SK-N-SH (cell line): ENCODE data around the gene GGCX. TPM values are rescaled to one million over a fixed set of nuclear protein-coding genes. Genes with fewer than 3 reads are reported as not detected.

Experiments
- CTCF ChIA-PET: fragments of 300-600, 350-600 bp; formaldehyde crosslinking; extraction: SDS; loops from one replicate; lab custom pipeline; 2021; lab: Yijun Ruan, JAX
- POLR2A ChIA-PET: fragments of 350-600 bp; sonication (Branson Sonifier 250); formaldehyde crosslinking; extraction: SDS; loops from one replicate; lab custom pipeline; 2020; ENCODE audit warnings: antibody characterized with exemption, inconsistent platforms; lab: Yijun Ruan, JAX
- DNase-seq: peaks from one replicate; pipeline ENCODE4 v3.0.0; 2012
- H2AFZ ChIP-seq: fragments of 200-600 bp; sonication (generic); 2 replicates; pipeline ENCODE4 v1.8.1; 2016; ENCODE audit warnings: antibody characterized with exemption, mild to moderate bottlenecking, low read depth
- H3F3A ChIP-seq: fragments of 200-600 bp; sonication (generic); replicated peaks from 2 replicates; pipeline ENCODE3; 2016; ENCODE audit warnings: antibody characterized with exemption, mild to moderate bottlenecking; ENCODE audit not compliant: insufficient read depth
- H3K27ac ChIP-seq, 2 experiments: fragments of 200-500 bp in 1 of 2; fragments of 200-600 bp in 1 of 2; sonication (Bioruptor generic) in 1 of 2; sonication (generic), shearing (Covaris generic) in 1 of 2; 2 replicates each; pipeline versions ENCODE4 v1.5.1 to v1.6.1; 2014 to 2016; ENCODE audit warnings: low read depth in 2 of 2, inconsistent platforms in 1 of 2, low read length in 1 of 2, mild to moderate bottlenecking in 1 of 2, mixed read lengths in 1 of 2
- H3K27me3 ChIP-seq: fragments of 200-600 bp; sonication (generic), shearing (Covaris generic); 2 replicates; pipeline ENCODE4 v1.6.1; 2016; ENCODE audit warnings: mixed run types; ENCODE audit not compliant: insufficient read depth
- H3K36me3 ChIP-seq, 2 experiments: fragments of 200-500 bp in 1 of 2; fragments of 200-600 bp in 1 of 2; sonication (Bioruptor generic) in 1 of 2; sonication (generic) in 1 of 2; replicated peaks in 1 of 2; 2 replicates each; pipeline versions ENCODE3 to v1.5.1; 2014 to 2016; ENCODE audit warnings: low read length in 1 of 2, mild to moderate bottlenecking in 1 of 2; ENCODE audit not compliant: insufficient read depth in 2 of 2, control insufficient read depth in 1 of 2
- H3K4me1 ChIP-seq, 2 experiments: fragments of 200-500 bp in 1 of 2; fragments of 200-600 bp in 1 of 2; sonication (Bioruptor generic) in 1 of 2; sonication (generic), shearing (Covaris generic) in 1 of 2; 2 replicates each; pipeline versions ENCODE4 v1.5.1 to v1.6.1; 2014 to 2016; ENCODE audit warnings: low read depth in 1 of 2, low read length in 1 of 2, mixed run types in 1 of 2; ENCODE audit not compliant: insufficient read depth in 2 of 2, control insufficient read depth in 1 of 2
- H3K4me2 ChIP-seq: fragments of 200-600 bp; sonication (generic), shearing (Covaris generic); 2 replicates; pipeline ENCODE4 v1.6.1; 2017; ENCODE audit warnings: mixed run types
- H3K4me3 ChIP-seq, 2 experiments: fragments of 200-500 bp in 1 of 2; fragments of 200-600 bp in 1 of 2; sonication (Bioruptor generic) in 1 of 2; sonication (generic), shearing (Covaris generic) in 1 of 2; 2 replicates each; pipeline versions ENCODE4 v1.5.1 to v1.8.1; 2014 to 2016; ENCODE audit warnings: low read depth in 2 of 2, inconsistent platforms in 1 of 2, low read length in 1 of 2, mild to moderate bottlenecking in 1 of 2, mixed read lengths in 1 of 2, moderate library complexity in 1 of 2
- H3K79me2 ChIP-seq: fragments of 200-600 bp; sonication (generic); 2 replicates; pipeline ENCODE4 v1.8.1; 2017; ENCODE audit warnings: mild to moderate bottlenecking; ENCODE audit not compliant: insufficient read depth
- H3K9ac ChIP-seq: fragments of 200-600 bp; sonication (generic); 2 replicates; pipeline ENCODE4 v1.6.1; 2017; ENCODE audit warnings: mixed run types
- H3K9me2 ChIP-seq: fragments of 200-600 bp; sonication (generic); 2 replicates; pipeline ENCODE4 v1.6.1; 2017; ENCODE audit warnings: mixed run types
- H3K9me3 ChIP-seq: fragments of 200-600 bp; sonication (generic); 2 replicates; pipeline ENCODE4 v1.6.1; 2017; ENCODE audit warnings: mixed run types, mild to moderate bottlenecking, moderate library complexity
- H4K20me1 ChIP-seq: fragments of 200-600 bp; sonication (generic); 2 replicates; pipeline ENCODE4 v1.6.1; 2017; ENCODE audit warnings: mild to moderate bottlenecking, mixed run types; ENCODE audit not compliant: insufficient read depth
- FOSL2 ChIP-seq: IDR thresholded peaks from 2 replicates; pipeline ENCODE4 v1.4.0; 2012; ENCODE audit warnings: low read depth, mild to moderate bottlenecking, moderate library complexity, borderline replicate concordance
- FOXJ3 ChIP-seq: sonication (generic); formaldehyde crosslinking; IDR thresholded peaks from 2 replicates; pipeline ENCODE4 v1.5.1; 2020; ENCODE audit warnings: mild to moderate bottlenecking, missing genetic modification reagents
- FOXM1 ChIP-seq: IDR thresholded peaks from 2 replicates; pipeline ENCODE4 v1.4.0; 2012; ENCODE audit warnings: low read depth, mild to moderate bottlenecking
- MEF2A ChIP-seq: IDR thresholded peaks from 2 replicates; pipeline ENCODE4 v1.4.0; 2012; ENCODE audit warnings: low read depth, borderline replicate concordance
- REST ChIP-seq: IDR thresholded peaks from 2 replicates; pipeline ENCODE4 v1.6.1; 2012; ENCODE audit warnings: mild to moderate bottlenecking, low read depth, low read length, moderate library complexity
- SIN3A ChIP-seq: IDR thresholded peaks from 2 replicates; pipeline ENCODE4 v1.6.1; 2012; ENCODE audit warnings: low read depth, mild to moderate bottlenecking, low read length, moderate library complexity, borderline replicate concordance
- TAF1 ChIP-seq: IDR thresholded peaks from 2 replicates; pipeline ENCODE4 v1.6.1; 2012; ENCODE audit warnings: low read depth, mild to moderate bottlenecking, low read length, moderate library complexity, borderline replicate concordance
- ZBTB33 ChIP-seq: IDR thresholded peaks from 2 replicates; pipeline ENCODE4 v1.4.0; 2012; ENCODE audit warnings: low read depth, borderline replicate concordance
- WGBS: methylation state at CpG from one replicate; pipeline ENCODE4 v1.1.6; 2017; ENCODE audit warnings: low lambda C conversion rate; 5-methylcytosine and 5-hydroxymethylcytosine counted together
- polyA plus RNA-seq, 3 experiments: library from polyadenylated mRNA; depleted of rRNA; stranded (reverse); fragments of >200 nt; gene quantifications; 2 replicates each; pipeline ENCODE4 v1.2.3, GENCODE V29; 2012

Gene GGCX
- polyA plus RNA-seq, 1 of the 3 experiments (the other 2 are of a cell fraction), result 34.5 TPM

GRCh38 chr2:85580206-85580605, 18.9 kb upstream of the GGCX start:
- WGBS, result 70% methylated on average over 1 of the region's 3 CpGs
- POLR2A ChIA-PET, result no interaction called here

More at GRCh38 chr2:85580206-85580605, 18.9 kb upstream of the GGCX start:
- no peak overlapping the region for H3K4me3 ChIP-seq
- CTCF ChIA-PET, result interaction anchor here (1.6 kb wide), 1 partner anchor 10 kb away, joined by 3 read pairs; no protein-coding TSS in a partner anchor
- no peaks in the 10 kb centered on the region for H4K20me1 ChIP-seq
- no peaks in the 10 kb centered on the region for H3K36me3 ChIP-seq
- no peak overlapping the region for H3K27ac ChIP-seq
- TF ChIP-seq MEF2A (no peak), ZBTB33 (no peak), REST (no peak), FOXJ3 (CRISPR knock-in tag) (no peak), FOSL2 (no peak), SIN3A (no peak), TAF1 (no peak), FOXM1 (no peak)
- H3K9me3 ChIP-seq, result no peaks in the 10 kb centered on the region
- no peaks in the 10 kb centered on the region for H3K79me2 ChIP-seq
- H3K4me2 ChIP-seq, result no peak overlapping the region
- H3K9me2 ChIP-seq, result no peaks in the 10 kb centered on the region
- no peaks in the 10 kb centered on the region for H3F3A ChIP-seq
- H3K4me1 ChIP-seq, result peaks cover 5 to 7% of the 10 kb centered on the region in 2 experiments; a peak in 2 of 4 replicates
- DNase-seq, result no peak
- no peaks in the 10 kb centered on the region for H3K27me3 ChIP-seq
- no peak overlapping the region for H3K9ac ChIP-seq
- H2AFZ ChIP-seq, result no peak overlapping the region
